Epithelial cell of esophagus (primary cell): ENCODE results near the gene CLASP2.
A peak's percentile ranks its signal among the peaks of the same experiment; 100 is the strongest.
"Not testable (repeated sequence)": the region's sequence is repeated elsewhere in the genome, so short reads cannot be mapped to it uniquely, and the experiment has no call there.

Experiments used
- DNase-seq: peaks from one replicate; pipeline ENCODE4 v3.0.0; 2010; ENCODE audit warnings: low read depth
- H3K4me3 ChIP-seq: 2 replicates; pipeline ENCODE4 v1.5.1; 2011; ENCODE audit warnings: mild to moderate bottlenecking, low read length, control low read depth
- TF ChIP-seq, protein P1 (sequence below): IDR thresholded peaks from 2 replicates; pipeline ENCODE4 v1.5.1; 2011; ENCODE audit warnings: low read depth, mild to moderate bottlenecking, low read length, control low read depth, inconsistent platforms; ENCODE audit not compliant: insufficient read depth; ENCODE audit errors: missing control alignments

CLASP2 gene

GRCh38 chr3:33694944-33695343 is 23.1 kb downstream of the CLASP2 start:
- TF ChIP-seq, protein P1, sequence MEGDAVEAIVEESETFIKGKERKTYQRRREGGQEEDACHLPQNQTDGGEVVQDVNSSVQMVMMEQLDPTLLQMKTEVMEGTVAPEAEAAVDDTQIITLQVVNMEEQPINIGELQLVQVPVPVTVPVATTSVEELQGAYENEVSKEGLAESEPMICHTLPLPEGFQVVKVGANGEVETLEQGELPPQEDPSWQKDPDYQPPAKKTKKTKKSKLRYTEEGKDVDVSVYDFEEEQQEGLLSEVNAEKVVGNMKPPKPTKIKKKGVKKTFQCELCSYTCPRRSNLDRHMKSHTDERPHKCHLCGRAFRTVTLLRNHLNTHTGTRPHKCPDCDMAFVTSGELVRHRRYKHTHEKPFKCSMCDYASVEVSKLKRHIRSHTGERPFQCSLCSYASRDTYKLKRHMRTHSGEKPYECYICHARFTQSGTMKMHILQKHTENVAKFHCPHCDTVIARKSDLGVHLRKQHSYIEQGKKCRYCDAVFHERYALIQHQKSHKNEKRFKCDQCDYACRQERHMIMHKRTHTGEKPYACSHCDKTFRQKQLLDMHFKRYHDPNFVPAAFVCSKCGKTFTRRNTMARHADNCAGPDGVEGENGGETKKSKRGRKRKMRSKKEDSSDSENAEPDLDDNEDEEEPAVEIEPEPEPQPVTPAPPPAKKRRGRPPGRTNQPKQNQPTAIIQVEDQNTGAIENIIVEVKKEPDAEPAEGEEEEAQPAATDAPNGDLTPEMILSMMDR, result no peak
- no peak overlapping the region for H3K4me3 ChIP-seq
- no peak for DNase-seq

DNA sequence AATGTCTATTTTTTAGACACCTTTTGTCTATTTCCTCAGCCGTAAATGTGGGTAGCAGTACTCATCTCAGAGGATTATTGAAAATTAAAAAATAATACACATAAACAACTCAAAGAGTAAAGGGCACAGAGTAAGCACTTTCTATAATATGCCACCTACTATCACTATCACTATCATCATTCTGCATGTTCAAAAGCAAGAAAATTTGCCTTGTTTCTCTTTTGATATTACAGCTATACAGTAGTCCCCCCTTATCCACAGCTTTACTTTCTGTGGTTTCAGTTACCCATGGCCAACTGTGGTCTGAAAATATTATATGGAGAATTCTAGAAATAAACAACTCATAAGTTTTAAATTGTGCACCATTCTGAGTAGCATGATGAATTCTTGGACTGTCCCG is 27.7 kb downstream of the CLASP2 start:
- H3K4me3 ChIP-seq, result no peak overlapping the region
- TF ChIP-seq, protein P1, result no peak
- DNase-seq, result no peak

GRCh38 chr3:33687406-33688010 is 30.5 kb downstream of the CLASP2 start:
- DNase-seq, result peak; percentile 47
- TF ChIP-seq, protein P1, result no peak
- no peak overlapping the region for H3K4me3 ChIP-seq

DNA sequence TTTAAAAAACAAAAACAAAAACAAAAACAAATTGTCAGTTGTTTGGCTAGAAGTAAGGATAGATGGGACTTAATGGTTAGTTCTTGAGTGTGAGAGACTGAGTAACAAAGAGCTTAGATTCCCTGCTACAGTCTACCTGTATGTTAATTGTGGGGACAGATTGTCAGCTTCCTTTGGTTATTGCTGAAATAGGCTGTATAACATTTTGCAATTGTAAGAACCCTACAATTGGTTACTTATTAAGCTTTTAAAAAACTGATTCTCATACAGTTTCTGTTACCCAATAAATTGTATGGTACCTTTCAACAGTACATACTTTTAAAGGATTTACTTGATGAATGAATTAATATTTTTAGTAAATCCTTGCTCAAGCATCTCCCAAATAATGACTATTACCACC is 35.3 kb downstream of the CLASP2 start:
- DNase-seq, result no peak
- TF ChIP-seq, protein P1, result no peak
- no peak overlapping the region for H3K4me3 ChIP-seq

DNA sequence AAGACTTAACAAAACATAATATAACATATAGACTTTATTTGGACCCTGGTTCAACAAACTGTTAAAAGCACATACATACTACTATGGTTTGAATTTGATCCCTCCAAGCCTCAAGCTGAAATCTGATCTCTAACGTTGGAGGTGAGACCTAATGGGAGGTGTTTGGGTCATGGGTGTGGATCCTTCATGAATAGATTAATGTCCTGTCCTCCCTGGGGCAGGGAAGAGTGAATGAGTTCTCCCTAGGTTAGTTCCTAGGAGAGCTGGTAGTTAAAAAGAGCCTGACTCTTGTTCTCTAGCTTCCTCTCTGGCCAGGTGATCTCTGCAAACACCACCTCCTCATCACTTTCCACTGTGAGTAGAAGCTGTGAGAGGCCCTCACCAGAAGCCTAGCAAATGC is 36.4 kb downstream of the CLASP2 start:
- no peak for DNase-seq
- TF ChIP-seq, protein P1, result no peak
- no peak overlapping the region for H3K4me3 ChIP-seq

- TF ChIP-seq, protein P1, result no peak
- no peak for DNase-seq
Measured at GRCh38 chr3:33678073-33678472, 40.0 kb downstream of the CLASP2 start.

GRCh38 chr3:33673436-33673835 is 44.6 kb downstream of the CLASP2 start:
- DNase-seq, H3K4me3 ChIP-seq: not testable (repeated sequence)

More at GRCh38 chr3:33678073-33678472, 40.0 kb downstream of the CLASP2 start:
- no peak overlapping the region for H3K4me3 ChIP-seq
